ENCODE measurements around the gene BEAN1. TPM values are rescaled to one million over a fixed set of nuclear protein-coding genes. Genes with fewer than 3 reads are reported as not detected.

BEAN1 gene
- total RNA-seq, 1 donor from 2014 or later = 6.7 TPM

DNA sequence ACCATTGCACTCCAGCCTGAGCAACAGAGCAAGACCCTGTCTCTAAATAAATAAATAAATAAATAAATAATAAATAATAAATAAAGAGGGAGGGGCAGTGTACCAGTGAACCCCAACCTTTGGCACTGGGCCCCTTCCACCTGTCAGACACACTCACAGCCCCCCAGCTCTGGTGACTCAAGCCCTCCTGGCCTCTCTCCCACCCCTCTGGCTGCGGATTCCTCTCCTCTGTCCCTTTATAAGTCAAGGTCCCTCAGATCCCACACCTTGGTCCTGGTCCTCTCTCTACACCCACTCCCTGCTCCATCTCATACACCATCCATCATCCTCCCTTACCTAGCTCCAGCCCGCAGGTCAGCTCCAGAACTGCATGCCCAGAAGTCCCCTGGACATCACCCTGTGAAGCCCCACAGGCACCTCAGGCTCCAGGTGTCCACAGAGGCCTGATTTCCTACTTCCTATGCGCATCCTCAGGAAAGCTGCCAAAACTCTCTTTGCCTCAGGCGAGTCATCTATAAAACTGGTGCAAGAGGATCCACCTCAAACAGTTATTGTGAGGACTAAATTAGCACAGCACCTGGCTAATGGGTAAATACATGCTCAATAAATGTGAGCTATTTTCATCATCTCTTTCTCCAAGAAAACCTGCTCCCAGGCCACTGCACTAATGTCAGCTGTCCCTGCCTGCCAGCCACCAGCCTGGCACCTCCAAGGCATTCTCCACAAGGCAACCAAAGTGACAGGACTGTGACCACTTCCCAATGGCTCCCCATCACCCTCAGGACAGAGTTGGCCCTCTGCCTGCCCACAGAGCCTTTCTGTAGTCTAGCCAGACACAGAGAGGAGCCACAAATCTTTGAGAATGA, 46.8 kb downstream of the BEAN1 start:
- DNase-seq (ENCODE audit: low read depth) = no peak
- Histone ChIP-seq H3K4me3 (ENCODE audit: low read depth, low read length) (no peak overlapping the region), H3K36me3 (ENCODE audit: control insufficient read depth, insufficient read depth, low read length) (no peaks in the 10 kb centered on the region), H3K27me3 (ENCODE audit: control insufficient read depth, insufficient read depth, low read length) (no peaks in the 10 kb centered on the region)
- TF ChIP-seq, protein P1, sequence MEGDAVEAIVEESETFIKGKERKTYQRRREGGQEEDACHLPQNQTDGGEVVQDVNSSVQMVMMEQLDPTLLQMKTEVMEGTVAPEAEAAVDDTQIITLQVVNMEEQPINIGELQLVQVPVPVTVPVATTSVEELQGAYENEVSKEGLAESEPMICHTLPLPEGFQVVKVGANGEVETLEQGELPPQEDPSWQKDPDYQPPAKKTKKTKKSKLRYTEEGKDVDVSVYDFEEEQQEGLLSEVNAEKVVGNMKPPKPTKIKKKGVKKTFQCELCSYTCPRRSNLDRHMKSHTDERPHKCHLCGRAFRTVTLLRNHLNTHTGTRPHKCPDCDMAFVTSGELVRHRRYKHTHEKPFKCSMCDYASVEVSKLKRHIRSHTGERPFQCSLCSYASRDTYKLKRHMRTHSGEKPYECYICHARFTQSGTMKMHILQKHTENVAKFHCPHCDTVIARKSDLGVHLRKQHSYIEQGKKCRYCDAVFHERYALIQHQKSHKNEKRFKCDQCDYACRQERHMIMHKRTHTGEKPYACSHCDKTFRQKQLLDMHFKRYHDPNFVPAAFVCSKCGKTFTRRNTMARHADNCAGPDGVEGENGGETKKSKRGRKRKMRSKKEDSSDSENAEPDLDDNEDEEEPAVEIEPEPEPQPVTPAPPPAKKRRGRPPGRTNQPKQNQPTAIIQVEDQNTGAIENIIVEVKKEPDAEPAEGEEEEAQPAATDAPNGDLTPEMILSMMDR (IDR thresholded peaks at IDR 0.05; ENCODE audit: insufficient read depth, low read length, poor library complexity, severe bottlenecking) = no peak

DNA sequence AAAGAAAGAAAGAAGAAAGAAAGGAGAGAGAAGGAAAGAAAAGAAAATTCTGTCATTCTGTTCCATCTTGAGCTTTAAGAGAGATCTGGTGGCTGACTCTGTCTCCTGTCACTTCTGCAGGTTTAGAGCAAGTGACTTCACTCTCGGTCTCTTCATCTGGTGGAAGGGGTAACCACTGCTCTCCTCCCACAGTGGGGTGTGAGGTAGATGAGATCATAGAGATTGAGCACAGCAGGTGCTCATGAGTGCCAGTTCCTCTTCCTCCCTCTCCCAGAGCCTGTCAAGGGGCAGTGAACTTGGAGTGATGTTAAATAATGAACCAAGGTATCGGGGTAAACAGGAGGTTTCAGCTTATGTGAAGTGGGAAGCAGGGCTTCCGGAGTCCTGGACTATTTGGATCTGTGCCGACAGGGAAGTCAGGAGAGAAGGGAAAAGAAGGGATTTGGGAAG, 47.7 kb downstream of the BEAN1 start:
- DNase-seq (ENCODE audit: low read depth) = no peak
- TF ChIP-seq, protein P1 (IDR thresholded peaks at IDR 0.05; ENCODE audit: insufficient read depth, low read length, poor library complexity, severe bottlenecking) = no peak
- Histone ChIP-seq H3K4me3 (ENCODE audit: low read depth, low read length) (no peak overlapping the region), H3K27me3 (ENCODE audit: control insufficient read depth, insufficient read depth, low read length) (no peaks in the 10 kb centered on the region), H3K36me3 (ENCODE audit: control insufficient read depth, insufficient read depth, low read length) (no peaks in the 10 kb centered on the region)

DNA sequence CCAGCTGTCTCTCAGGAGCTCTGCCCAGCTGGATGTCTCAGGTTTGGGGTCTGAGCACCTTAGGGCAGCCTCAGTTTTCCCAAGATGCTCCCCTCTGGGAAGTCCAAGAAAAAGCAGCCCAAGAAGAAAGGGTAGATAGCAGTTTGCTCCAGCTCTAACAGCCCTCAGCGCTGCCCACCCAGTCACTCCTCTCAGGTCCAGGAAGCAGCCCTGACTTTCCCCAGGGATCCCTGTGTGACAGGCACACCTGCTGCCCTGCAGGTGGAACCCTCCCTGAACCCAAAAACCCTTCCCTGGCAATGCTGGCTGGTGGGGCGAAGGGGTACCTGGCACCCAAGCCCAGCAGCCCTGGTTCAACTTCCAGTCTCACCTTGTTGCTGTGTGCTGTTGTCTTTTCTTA, 48.1 kb downstream of the BEAN1 start:
- Histone ChIP-seq H3K4me3 (ENCODE audit: low read depth, low read length) (no peak overlapping the region), H3K36me3 (ENCODE audit: control insufficient read depth, insufficient read depth, low read length) (no peaks in the 10 kb centered on the region), H3K27me3 (ENCODE audit: control insufficient read depth, insufficient read depth, low read length) (no peaks in the 10 kb centered on the region)
- TF ChIP-seq, protein P1 (IDR thresholded peaks at IDR 0.05; ENCODE audit: insufficient read depth, low read length, poor library complexity, severe bottlenecking) = no peak
- DNase-seq (ENCODE audit: low read depth) = no peak

DNA sequence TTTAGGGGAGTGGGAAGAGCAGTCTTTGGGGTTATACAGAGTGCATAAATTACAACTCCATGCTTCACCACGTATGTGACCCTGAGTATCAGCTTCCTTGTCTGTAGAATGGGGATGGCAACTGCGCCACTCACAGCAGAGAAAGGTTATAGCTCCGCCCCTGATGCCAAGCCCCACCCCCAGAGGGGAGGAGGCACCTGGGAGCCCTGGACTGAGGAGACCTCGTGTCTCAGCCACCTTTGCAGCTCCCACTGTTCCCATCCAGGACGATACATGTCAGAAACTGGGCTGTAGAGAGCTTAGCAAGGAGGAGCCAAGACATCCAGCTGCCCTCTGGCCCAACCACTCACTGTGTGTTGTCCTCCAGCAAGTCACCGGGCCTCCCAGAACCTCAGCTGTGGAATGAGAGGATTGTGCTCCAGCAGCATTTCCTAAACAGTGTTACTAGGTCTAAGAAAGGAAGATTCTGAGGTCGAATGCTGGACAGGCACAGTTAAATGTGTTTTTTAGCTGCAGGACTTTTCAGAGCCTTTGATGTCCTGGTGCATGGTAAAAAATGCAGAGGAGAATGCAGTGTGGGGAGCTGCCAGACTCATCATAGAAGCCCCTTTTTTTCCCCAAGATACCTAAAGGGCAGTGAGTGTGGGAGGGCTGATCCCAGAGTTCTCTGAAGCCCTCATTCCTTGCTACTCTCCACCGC, 49.4 kb downstream of the BEAN1 start:
- Histone ChIP-seq H3K36me3 (ENCODE audit: control insufficient read depth, insufficient read depth, low read length) (no peaks in the 10 kb centered on the region), H3K27me3 (ENCODE audit: control insufficient read depth, insufficient read depth, low read length) (no peaks in the 10 kb centered on the region), H3K4me3 (ENCODE audit: low read depth, low read length) (no peak overlapping the region)
- TF ChIP-seq, protein P1 (IDR thresholded peaks at IDR 0.05; ENCODE audit: insufficient read depth, low read length, poor library complexity, severe bottlenecking) = no peak
- DNase-seq (ENCODE audit: low read depth) = no peak

DNA sequence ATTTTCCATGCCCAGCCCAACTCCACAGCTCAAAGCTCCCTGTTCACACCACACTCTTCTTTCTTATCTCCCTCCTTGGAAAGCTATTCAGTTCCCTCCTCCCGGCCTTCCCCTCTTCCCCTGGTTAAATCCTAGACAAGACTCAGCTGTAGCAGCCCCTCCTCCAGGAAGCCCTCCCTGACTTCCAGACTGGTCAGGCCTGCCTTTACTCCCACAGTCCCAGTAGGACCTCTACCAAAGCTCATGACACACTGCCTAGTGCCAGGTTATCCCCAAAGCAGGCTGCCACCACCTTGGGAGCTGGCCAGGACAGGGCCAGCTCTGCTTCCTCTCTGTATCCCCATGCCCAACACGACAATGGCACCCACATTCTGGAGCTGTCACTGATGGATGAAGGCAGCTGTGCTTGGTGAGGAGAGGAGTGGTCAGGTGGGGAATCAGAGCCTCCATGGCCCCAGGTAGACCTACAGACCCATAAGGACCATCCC, 50.0 kb downstream of the BEAN1 start:
- DNase-seq (ENCODE audit: low read depth) = no peak
- TF ChIP-seq, protein P1 (IDR thresholded peaks at IDR 0.05; ENCODE audit: insufficient read depth, low read length, poor library complexity, severe bottlenecking) = no peak
- Histone ChIP-seq H3K36me3 (ENCODE audit: control insufficient read depth, insufficient read depth, low read length) (no peaks in the 10 kb centered on the region), H3K4me3 (ENCODE audit: low read depth, low read length) (no peak overlapping the region), H3K27me3 (ENCODE audit: control insufficient read depth, insufficient read depth, low read length) (no peaks in the 10 kb centered on the region)
